Measurements from ENCODE around the gene SPEG. TPM values are rescaled to one million over a fixed set of nuclear protein-coding genes. Genes with fewer than 3 reads are reported as not detected.

SPEG gene
- total and polyA plus RNA-seq, 2 donors (not counting 3 experiments of a cell fraction or from before 2014, with no cell fraction given), result 0.84 to 3.5 TPM

GRCh38 chr2:219508971-219509779, 74.5 kb downstream of the SPEG start:
- H3K27ac ChIP-seq (ENCODE audit: insufficient read depth, low read depth, low read length), result no peak overlapping the region
- FAIRE-seq (no peak), DNase-seq (ENCODE audit: low read depth, low spot score) (no peak)
- H2AFZ ChIP-seq (ENCODE audit: low read depth, low read length), result no peak overlapping the region
- dilution Hi-C loops (cut with MboI; ENCODE audit: extremely low pct_ligation_motif_present, low sequenced_read_pairs) (no loop called here), intact Hi-C loops (cut with micrococcal nuclease) (loop anchor here (1.0 to 2.0 kb wide), 3 partner anchors 11 to 14 kb away; partner anchors contain the start of gene GMPPA)
- H3K4me1 ChIP-seq (ENCODE audit: control insufficient read depth, extremely low read depth, insufficient read depth, low read length), result no peaks in the 10 kb centered on the region
- no peaks in the 10 kb centered on the region for H4K20me1 ChIP-seq (replicated peaks; ENCODE audit: control insufficient read depth, extremely low read depth, insufficient read depth, low read length)
- H3K27me3 ChIP-seq (ENCODE audit: control insufficient read depth in 2 of 2, insufficient read depth in 2 of 2, low read length in 2 of 2), result peaks cover 35 to 37% of the 10 kb centered on the region in 2 experiments
- H3K9me1 ChIP-seq (replicated peaks; ENCODE audit: control insufficient read depth, extremely low read depth, insufficient read depth, low read length), result no peaks in the 10 kb centered on the region
- TF ChIP-seq FOS (IDR thresholded peaks at IDR 0.05; ENCODE audit: borderline replicate concordance, insufficient read depth, low read length) (no peak), JUN (IDR thresholded peaks at IDR 0.05; ENCODE audit: borderline replicate concordance, insufficient read depth, insufficient read length, low read depth) (no peak), GATA2 (IDR thresholded peaks at IDR 0.05; ENCODE audit: insufficient read depth, insufficient read length, low read depth, low read length) (no peak), POLR2AphosphoS5 (IDR thresholded peaks at IDR 0.05; ENCODE audit: insufficient read depth, low read depth, low read length) (no peak), MAX (IDR thresholded peaks at IDR 0.05; ENCODE audit: insufficient read depth, insufficient read length) (no peak), CTCF (IDR thresholded peaks at IDR 0.05; ENCODE audit: extremely low read depth in 1 of 2, insufficient read depth in 1 of 2, low read depth in 1 of 2, low read length in 2 of 2) (no peak), EZH2 (IDR thresholded peaks at IDR 0.05; ENCODE audit: borderline replicate concordance, low read depth, low read length, severe bottlenecking) (no peak), MYC (IDR thresholded peaks at IDR 0.05; ENCODE audit: low read depth, low read length) (no peak), POLR2A (IDR thresholded peaks at IDR 0.05; ENCODE audit: low read depth, low read length) (no peak)
- no peak overlapping the region for H3K4me2 ChIP-seq (ENCODE audit: insufficient read depth, low read length)
- POLR2A ChIA-PET, result interaction anchor here (1.0 to 1.8 kb wide), 2 partner anchors 10 to 11 kb away, joined by 9 to 20 read pairs; partner anchors contain the start of gene GMPPA
- H3K4me3 ChIP-seq (replicated peaks in 1 of 3; ENCODE audit: insufficient read depth in 1 of 3, low read depth in 1 of 3, low read length in 3 of 3), result no peak overlapping the region
- no peaks in the 10 kb centered on the region for H3K9me3 ChIP-seq (replicated peaks; ENCODE audit: control insufficient read depth, insufficient read depth, low read length)
- peaks cover 0 to 19% of the 10 kb centered on the region in 2 experiments for H3K36me3 ChIP-seq (ENCODE audit: control insufficient read depth in 2 of 2, extremely low read depth in 1 of 2, insufficient read depth in 2 of 2, low read length in 2 of 2)
- no TSS peak for BruUV-seq (replicated peaks)
- CTCF ChIA-PET, result interaction anchor here (0.7 to 5.0 kb wide), 22 partner anchors 9 to 134 kb away, joined by 3 to 151 read pairs (median 6); partner anchors contain the start of genes CHPF, DNPEP, GMPPA and STK11IP
- no peak overlapping the region for H3K9ac ChIP-seq (replicated peaks; ENCODE audit: extremely low read depth, insufficient read depth, low read length)
- H3K79me2 ChIP-seq (ENCODE audit: control insufficient read depth, insufficient read depth, low read length), result no peaks in the 10 kb centered on the region
